ENCODE results near the gene ATP6V0C.
A peak's percentile ranks its signal among the peaks of the same experiment; 100 is the strongest.

ATP6V0C gene

DNA sequence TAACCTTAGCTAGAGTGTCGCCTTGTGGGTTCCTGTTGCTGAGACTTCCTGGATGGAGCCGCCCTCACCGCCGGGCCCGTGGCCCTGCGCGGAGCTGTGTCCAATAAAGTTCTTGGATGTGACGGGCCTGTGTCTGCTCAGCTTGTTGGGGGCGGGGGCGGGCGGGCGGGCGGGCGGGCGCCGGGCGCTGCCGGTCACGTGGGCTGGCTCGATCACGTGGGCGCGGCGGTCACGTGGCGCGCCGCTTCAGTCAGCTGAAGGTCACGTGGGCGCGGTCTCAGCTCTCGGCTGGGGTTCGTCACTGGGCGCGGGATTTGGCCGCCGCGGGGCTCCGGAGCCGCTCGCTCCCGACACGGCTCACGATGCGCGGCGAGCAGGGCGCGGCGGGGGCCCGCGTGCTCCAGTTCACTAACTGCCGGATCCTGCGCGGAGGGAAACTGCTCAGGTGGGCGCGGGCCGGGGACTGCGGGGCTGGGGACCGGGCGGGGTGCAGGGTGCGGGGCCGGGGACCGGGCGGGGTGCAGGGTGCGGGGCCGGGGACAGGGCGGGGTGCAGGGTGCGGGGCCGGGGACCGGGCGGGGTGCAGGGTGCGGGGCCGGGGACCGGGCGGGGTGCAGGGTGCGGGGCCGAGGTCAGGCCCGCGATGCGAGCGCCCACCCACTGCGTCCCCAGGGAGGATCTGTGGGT, 6.5 kb downstream of the ATP6V0C start, which contains the start of gene AMDHD2:
Gene AMDHD2 (plus strand): TSS at position 275 of the 687 bp plus-strand sequence. CDS start 88 bp downstream, at position 363.
- Histone ChIP-seq H3K9me2 (replicated peaks; ENCODE audit: insufficient read depth, low read length) (no peaks in the 10 kb centered on the region), H3K9ac (ENCODE audit: low read length) (peak within 1 kb of the TSS; percentile 72), H3K27ac (ENCODE audit: low read length) (peak within 1 kb of the TSS; percentile 88), H3F3A (ENCODE audit: insufficient read depth, low read length) (peaks cover 13% of the 10 kb centered on the region), H3K9me3 (replicated peaks; ENCODE audit: insufficient read depth, low read length) (no peaks in the 10 kb centered on the region), H3K4me3 (ENCODE audit: low read length) (peak within 1 kb of the TSS; percentile 87), H3K4me2 (ENCODE audit: low read depth, low read length) (peak within 1 kb of the TSS; percentile 70), H3K27me3 (replicated peaks; ENCODE audit: insufficient read depth, low read length) (no peaks in the 10 kb centered on the region), H2AFZ (ENCODE audit: low read length) (peak within 1 kb of the TSS; percentile 49; the same call in 1 of the 2 replicates), H3K36me3 (replicated peaks; ENCODE audit: insufficient read depth, low read length) (no peaks in the 10 kb centered on the region), H4K20me1 (ENCODE audit: insufficient read depth, low read length) (peaks cover 15% of the 10 kb centered on the region; the same call in 1 of the 2 replicates), H3K79me2 (ENCODE audit: low read length) (peaks cover 91% of the 10 kb centered on the region), H3K4me1 (ENCODE audit: low read length) (0 out of 2 replicates have a peak, but pooled peaks cover under 1% of the 10 kb centered on the region)
- peak; percentile 89 for DNase-seq
- TF ChIP-seq EZH2 (optimal IDR thresholded peaks at IDR 0.05; ENCODE audit: low read depth, low read length) (no peak), CTCF (IDR thresholded peaks at IDR 0.05; ENCODE audit: low read length) (no peak), EZH2phosphoT487 (IDR thresholded peaks at IDR 0.05; ENCODE audit: low read length) (no peak)

- Histone ChIP-seq H3K27ac (ENCODE audit: low read length) (peak overlapping the region; percentile 88), H3K27me3 (replicated peaks; ENCODE audit: insufficient read depth, low read length) (no peaks in the 10 kb centered on the region), H3K9ac (ENCODE audit: low read length) (peak overlapping the region; percentile 72), H3K79me2 (ENCODE audit: low read length) (peaks cover 86% of the 10 kb centered on the region), H4K20me1 (ENCODE audit: insufficient read depth, low read length) (peaks cover 15% of the 10 kb centered on the region; the same call in 1 of the 2 replicates), H3K4me3 (ENCODE audit: low read length) (peak overlapping the region; percentile 87), H3K36me3 (replicated peaks; ENCODE audit: insufficient read depth, low read length) (no peaks in the 10 kb centered on the region), H3K9me2 (replicated peaks; ENCODE audit: insufficient read depth, low read length) (no peaks in the 10 kb centered on the region), H3F3A (ENCODE audit: insufficient read depth, low read length) (peaks cover 13% of the 10 kb centered on the region), H2AFZ (ENCODE audit: low read length) (peak overlapping the region; percentile 49; the same call in 1 of the 2 replicates), H3K4me2 (ENCODE audit: low read depth, low read length) (peak overlapping the region; percentile 70), H3K9me3 (replicated peaks; ENCODE audit: insufficient read depth, low read length) (no peaks in the 10 kb centered on the region), H3K4me1 (ENCODE audit: low read length) (no peaks in the 10 kb centered on the region)
- TF ChIP-seq EZH2phosphoT487 (IDR thresholded peaks at IDR 0.05; ENCODE audit: low read length) (no peak), EZH2 (optimal IDR thresholded peaks at IDR 0.05; ENCODE audit: low read depth, low read length) (no peak), CTCF (IDR thresholded peaks at IDR 0.05; ENCODE audit: low read length) (peak; percentile 30)
- DNase-seq: peak; percentile 78
Measured at GRCh38 chr16:2520784-2521531, 7.2 kb downstream of the ATP6V0C start.

GRCh38 chr16:2523801-2524231, 10.1 kb downstream of the ATP6V0C start:
- peaks cover 13% of the 10 kb centered on the region for H3F3A ChIP-seq (ENCODE audit: insufficient read depth, low read length)
- no peak overlapping the region for H3K9ac ChIP-seq (ENCODE audit: low read length)
- H3K27me3 ChIP-seq (replicated peaks; ENCODE audit: insufficient read depth, low read length): no peaks in the 10 kb centered on the region
- H3K4me3 ChIP-seq (ENCODE audit: low read length): no peak overlapping the region
- H4K20me1 ChIP-seq (ENCODE audit: insufficient read depth, low read length): no peaks in the 10 kb centered on the region
- H3K9me2 ChIP-seq (replicated peaks; ENCODE audit: insufficient read depth, low read length): no peaks in the 10 kb centered on the region
- no peak overlapping the region for H3K27ac ChIP-seq (ENCODE audit: low read length)
- H3K79me2 ChIP-seq (ENCODE audit: low read length): peaks cover 68% of the 10 kb centered on the region
- no peaks in the 10 kb centered on the region for H3K36me3 ChIP-seq (replicated peaks; ENCODE audit: insufficient read depth, low read length)
- no peaks in the 10 kb centered on the region for H3K4me1 ChIP-seq (ENCODE audit: low read length)
- DNase-seq: no peak
- H2AFZ ChIP-seq (ENCODE audit: low read length): no peak overlapping the region
- no peak overlapping the region for H3K4me2 ChIP-seq (ENCODE audit: low read depth, low read length)
- H3K9me3 ChIP-seq (replicated peaks; ENCODE audit: insufficient read depth, low read length): no peaks in the 10 kb centered on the region
- TF ChIP-seq EZH2phosphoT487 (IDR thresholded peaks at IDR 0.05; ENCODE audit: low read length): no peak
- no peak for TF ChIP-seq CTCF (IDR thresholded peaks at IDR 0.05; ENCODE audit: low read length)
- no peak for TF ChIP-seq EZH2 (optimal IDR thresholded peaks at IDR 0.05; ENCODE audit: low read depth, low read length)

All from MM.1S (cell line).